Bone marrow (tissue), 2 donors: ENCODE data around the gene OSBP2.

Experiments
- DNase-seq, 2 donors: peaks; one replicate each; lab custom pipeline; 2025; lab: John Stamatoyannopoulos, UW

OSBP2 gene

DNA sequence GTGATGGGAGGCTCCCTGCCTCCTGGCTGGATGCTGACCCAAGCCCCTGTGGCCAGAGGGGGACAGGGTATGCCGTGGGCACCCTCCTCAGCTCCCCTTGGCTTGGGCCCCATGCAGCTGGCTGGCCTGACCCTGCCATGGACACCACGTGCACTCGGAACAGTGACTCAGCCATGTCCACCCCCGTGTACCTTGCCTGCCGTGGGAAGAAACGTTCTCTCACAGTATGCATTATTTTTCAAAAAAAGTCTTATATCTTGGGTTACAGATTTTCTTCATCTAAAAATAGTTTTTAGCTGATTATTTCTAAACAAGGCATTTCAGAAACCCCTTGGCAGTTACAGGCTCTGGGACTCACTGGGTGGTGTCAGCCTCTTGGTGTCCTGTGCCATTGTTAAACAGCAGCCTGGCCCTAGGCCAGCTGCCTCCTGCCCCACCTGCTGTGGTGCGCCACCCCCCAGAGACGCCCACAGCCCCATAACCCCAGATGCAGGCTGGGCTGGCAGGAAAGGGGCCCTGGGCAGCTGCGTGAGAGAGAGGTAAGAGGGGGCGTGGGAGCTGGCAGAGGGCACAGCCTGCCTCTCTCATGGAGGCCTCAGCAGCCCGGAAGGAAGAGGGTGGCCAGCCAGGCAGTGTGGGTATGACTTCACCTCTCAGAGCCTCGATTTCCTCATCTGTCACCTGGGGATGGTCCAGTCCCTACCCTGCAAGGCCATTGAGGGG is 174.2 kb downstream of the OSBP2 start:
- DNase-seq = no peak

DNA sequence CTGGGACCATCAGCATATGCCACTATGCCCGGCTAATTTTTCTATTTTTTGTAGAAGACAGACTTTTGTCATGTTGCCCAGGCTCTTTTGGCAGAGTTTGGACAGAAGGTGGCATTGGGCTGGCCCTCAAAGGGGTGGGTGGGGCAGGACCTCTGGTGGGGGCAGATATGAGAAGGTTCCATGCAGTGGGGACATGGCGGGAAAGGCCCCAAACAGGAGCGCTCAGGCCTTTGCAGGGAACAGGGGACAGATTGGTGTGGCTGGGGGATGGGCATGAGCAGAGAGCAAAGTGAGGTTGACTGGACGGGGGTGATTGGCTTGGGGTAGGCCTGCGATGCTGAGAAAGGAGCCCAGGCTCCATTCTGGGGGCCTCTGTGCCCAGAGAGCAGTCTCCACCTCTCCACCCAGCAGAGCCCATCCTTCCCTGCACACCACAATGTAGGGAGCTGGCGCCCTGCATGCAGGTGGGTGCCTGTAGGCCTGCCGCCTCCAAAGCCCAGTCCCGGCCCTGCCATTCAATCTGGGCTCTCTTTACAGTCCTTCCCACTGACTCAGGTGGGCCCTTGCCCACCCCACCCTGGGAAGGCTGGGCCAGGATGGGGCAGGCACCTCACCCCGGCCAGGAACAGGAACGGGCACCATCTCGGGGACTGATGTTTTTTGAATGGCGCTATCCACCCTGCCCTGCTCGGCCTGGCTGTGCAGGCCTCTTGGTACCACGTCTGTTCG is 175.2 kb downstream of the OSBP2 start:
- no peak for DNase-seq

GRCh38 chr22:30870451-30871345 is 176.0 kb downstream of the OSBP2 start:
- DNase-seq = no peak

- no peak for DNase-seq
Measured at GRCh38 chr22:30871391-30872284, 177.0 kb downstream of the OSBP2 start.

- DNase-seq = no peak
Measured at GRCh38 chr22:30872285-30873041, 177.8 kb downstream of the OSBP2 start.

- no peak for DNase-seq
Measured at GRCh38 chr22:30873086-30873650, 178.5 kb downstream of the OSBP2 start.

DNA sequence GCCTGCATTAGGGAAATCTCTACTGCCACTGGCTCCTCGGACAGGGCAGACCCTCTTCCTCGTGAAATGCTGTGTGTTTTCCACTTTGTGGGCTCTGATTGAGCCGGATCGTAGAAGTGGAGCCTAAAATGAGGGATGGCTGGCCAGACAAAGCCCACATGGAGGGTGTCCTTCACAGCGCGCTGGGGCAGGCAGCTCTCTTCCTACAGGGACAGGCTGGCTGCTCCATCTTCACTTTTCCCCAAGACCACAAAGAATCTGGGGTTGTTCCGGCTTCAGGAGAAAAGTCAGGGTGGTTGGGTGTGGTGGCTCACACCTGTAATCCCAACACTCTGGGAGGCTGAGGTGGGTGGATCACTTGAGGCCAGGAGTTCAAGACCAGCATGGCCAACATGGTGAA is 179.0 kb downstream of the OSBP2 start:
- no peak for DNase-seq

DNA sequence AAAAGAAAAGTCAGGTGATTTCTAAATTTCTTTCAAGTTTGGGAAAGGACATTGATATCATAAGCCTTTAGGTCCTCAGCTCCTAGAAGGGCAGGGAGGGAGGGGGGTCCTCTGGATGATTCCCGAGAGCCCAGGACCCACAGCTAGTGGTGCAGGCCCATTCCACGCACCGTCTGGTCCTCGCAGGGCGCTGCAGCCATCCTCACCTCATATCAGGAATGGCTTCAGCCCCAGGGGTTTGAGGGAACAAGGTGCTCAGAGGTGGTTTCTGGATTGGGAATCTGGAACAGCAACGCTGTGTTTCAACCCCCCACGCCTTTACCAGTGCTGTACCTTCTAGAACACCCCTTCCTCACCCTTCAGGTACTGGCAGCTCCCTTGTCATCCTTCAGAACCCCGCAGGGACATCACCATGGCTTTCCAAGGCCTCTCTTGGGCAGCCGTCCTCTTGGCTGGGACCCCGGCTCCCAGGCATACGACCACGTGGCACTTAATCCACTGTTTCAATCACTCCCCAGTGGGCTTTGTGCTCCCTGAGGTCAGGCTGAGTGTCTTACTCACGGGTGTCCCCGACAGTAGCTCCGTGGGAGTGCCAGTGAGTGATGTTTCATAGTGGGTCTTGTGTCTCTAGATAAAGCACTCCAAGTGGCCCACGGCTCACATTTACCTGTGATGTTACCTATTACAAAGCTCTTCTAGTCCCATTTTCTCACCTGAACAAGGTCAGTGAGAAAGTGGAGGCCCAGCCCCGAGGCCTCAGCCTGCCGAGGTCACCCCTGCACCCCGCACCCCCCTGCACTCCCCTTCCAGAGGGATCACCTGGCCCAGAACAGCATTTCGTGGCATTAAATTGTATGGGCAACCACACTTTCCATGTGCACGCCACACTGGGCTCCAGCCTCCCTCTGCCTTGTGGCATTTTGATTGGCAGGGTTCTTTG is 180.0 kb downstream of the OSBP2 start:
- DNase-seq = no peak

DNA sequence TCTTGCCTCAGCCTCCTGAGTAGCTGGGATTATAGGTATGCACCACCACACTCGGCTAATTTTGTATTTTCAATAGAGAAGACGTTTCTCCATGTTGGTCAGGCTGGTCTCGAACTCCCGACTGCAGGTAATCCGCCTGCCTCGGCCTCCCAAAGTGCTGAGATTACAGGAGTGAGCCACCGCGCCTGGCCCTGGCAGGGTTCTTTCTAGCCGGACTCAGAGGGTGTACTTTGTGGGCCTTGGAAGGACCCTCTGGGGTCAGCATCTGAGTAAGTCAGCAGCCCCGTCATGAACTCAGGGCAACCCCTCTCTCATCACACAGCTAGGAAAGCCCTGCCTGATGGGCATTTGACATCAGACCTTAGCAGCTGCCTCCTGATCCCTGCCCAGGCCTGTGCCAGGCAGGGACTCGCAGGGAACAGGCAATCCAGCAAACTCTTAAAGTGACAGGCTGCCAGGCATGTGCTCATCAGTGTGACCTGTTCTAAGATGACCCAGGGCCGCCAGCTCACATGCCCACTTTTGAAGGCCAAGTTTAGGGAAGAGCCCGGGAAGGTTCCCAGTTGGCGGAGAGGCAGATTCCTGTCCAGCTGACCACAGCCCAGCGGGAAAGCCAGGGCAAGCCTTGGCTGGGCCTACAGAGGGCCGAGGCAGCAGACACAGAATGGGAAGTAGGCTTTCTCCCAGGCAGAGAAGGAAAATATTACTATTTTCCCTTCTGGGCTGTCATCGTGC is 181.0 kb downstream of the OSBP2 start:
- no peak for DNase-seq

- DNase-seq = no peak
Measured at GRCh38 chr22:30876221-30876751, 181.6 kb downstream of the OSBP2 start.

DNA sequence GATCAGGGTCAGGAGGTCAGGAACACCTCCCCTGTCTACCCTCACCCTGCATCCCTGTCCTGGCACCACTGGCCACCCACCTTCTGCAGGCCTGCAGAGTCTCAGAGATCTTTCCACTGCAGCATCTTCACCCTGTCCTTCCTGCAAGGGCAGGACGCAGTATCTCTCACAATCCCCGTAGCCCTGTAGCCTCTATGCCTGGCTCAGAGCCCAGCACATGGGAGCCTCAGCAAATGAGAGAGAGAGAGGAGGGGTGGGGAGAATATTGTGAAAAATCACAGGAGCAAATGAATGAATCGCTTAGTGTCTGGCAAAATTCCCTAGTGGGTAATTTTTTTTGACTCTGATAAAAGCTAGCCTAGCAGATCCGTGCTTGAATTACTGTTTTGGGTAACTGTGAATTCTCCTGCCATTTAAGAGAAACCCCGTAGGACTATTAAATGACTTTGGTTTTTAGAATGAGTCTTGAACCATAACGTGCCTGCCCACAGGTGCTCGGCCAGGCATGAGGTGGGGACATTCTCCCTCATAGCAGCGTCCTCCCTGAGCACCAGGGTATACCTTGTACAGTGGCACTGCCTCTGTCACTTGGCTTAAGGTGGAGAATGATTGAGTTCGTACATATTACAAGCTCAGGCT is 182.4 kb downstream of the OSBP2 start:
- DNase-seq = no peak

DNA sequence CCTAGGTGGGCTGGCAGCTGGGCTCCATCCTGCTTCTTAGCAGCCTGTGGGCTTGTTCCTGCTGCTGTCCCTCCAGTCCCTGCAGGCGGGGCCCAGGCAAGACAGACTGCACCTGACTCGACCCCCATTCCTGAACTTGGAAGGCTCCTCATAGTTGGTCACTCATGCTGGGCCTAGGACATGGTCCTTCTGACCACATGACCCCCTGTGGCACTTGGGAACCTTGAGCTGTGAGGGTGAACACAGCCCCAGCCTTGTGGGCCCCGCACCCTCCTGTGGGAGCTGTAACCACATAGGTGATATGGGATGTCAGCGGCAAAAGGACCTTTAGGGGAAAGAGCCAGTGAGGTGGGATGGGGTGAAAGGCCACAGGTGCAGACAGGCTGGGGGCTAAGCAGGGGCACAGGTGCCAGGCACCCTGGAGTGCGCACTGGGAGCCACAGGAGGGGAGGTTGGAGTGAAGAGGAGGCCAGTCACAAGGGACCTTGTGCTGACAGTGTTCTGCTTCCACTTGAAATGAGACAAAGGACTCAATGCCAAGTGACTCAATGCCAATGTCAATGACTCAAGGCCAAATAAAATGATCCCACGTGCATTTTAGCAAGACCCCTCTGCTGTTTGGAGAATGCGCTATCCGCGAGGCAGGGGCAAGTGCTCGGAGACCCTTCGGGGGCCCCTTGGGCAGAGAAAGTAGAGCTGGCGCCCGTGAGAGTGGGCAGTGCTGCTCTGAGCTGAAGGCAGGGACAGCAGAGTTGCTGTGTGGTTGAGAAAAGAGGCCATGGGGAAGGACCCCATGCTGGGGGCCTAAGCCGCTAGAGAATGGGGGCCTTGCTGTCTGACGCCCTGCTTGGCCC is 183.2 kb downstream of the OSBP2 start:
- no peak for DNase-seq

DNA sequence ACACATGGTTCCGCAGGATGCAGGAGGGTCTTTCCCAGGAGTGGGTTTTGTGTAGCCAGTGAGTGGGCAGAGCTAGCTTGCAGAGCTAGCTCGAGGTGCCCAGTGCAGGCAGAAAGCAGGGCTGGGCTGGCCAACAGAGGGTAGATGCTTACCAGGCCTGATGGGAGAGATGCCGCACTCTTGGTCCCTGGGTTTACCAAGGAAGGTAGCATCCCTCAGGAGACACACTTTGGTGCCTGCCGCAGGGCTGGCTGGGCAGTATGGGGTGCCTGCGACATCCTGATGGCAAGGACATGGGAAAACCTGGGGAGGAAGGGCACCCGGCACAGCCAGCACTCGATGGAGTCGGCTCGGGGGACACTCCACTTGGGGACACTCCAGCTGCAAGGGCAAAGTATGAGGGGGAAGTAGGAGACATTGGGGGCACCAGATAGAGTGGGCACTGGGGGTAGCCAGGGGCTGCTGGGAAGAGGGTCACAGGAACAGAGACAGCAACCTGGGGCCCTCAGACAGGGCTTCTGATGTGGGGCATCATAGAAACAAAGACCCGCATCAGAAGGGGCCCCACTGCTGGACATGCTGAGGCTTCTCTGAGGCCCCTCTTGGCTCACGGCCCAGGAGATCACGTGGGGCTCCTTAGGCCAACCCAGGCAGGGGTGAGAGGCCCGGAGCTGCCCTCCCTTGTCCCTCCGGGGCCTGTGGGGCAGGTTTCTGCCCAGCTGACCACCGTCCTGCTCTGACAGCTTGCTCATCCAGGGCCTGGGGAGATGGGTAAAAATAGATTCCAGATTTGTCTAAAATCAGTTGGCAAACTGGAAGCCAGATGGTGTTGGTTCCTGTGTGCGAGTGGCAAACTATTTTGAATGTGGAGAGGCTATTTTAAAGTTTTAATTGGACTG is 184.1 kb downstream of the OSBP2 start:
- DNase-seq = no peak

- no peak for DNase-seq
Measured at GRCh38 chr22:30879415-30879797, 184.7 kb downstream of the OSBP2 start.

GRCh38 chr22:30880181-30880601 is 185.5 kb downstream of the OSBP2 start:
- no peak for DNase-seq

DNA sequence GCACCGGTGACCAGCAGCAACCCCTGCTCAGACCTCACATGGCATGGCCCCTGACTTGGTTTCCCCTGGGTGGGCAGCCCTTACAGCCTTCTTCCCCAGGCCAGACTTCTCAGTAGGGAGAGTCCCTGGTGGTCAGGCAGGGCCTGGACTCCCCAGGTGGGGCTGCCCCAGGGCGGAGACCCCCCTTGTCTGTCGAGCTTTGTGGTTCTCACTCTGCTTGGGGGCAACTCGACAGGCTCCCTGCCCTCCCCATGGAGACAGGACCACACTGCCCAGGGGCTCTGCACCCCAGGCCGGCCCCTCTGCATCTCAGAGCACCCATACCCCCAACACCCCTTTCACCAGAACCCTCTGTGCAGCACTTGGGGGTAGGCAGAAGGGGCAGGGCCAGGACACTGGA is 186.2 kb downstream of the OSBP2 start:
- DNase-seq = no peak
